Esophagus muscularis mucosa (tissue), 4 donors: ENCODE data around the gene QRFPR. TPM values are rescaled to one million over a fixed set of nuclear protein-coding genes. Genes with fewer than 3 reads are reported as not detected.
"Not testable (repeated sequence)": the region's sequence is repeated elsewhere in the genome, so short reads cannot be mapped to it uniquely, and the experiment has no call there.

Experiments used
- DNase-seq: peaks from one replicate; pipeline ENCODE4 v3.0.0-alpha.2; 2017; ENCODE audit errors: extremely low spot score
- H3K27ac ChIP-seq, 4 donors: fragments of 200-600 bp; sonication (generic); replicated peaks in 1 of 4; 1 replicate in 3 of 4; 2 replicates in 1 of 4; pipeline ENCODE4 v1.5.1; 2016 to 2019; ENCODE audit warnings: mild to moderate bottlenecking in 1 of 4
- H3K27me3 ChIP-seq, 4 donors: fragments of 200-600 bp; sonication (generic); one replicate each; pipeline versions ENCODE4 v1.5.1 to v1.6.0; 2016 to 2019
- H3K36me3 ChIP-seq, 4 donors: fragments of 200-600 bp; sonication (generic); one replicate each; pipeline ENCODE4 v1.5.1; 2016 to 2019
- H3K4me1 ChIP-seq, 4 donors: fragments of 200-600 bp; sonication (generic); one replicate each; pipeline ENCODE4 v1.5.1; 2016 to 2019
- H3K4me3 ChIP-seq, 4 donors: fragments of 200-600 bp; sonication (generic); 1 replicate in 2 of 4; 2 replicates in 2 of 4; pipeline ENCODE4 v1.5.1; 2016 to 2019; ENCODE audit warnings: mild to moderate bottlenecking in 4 of 4, moderate library complexity in 1 of 4
- H3K9me3 ChIP-seq, 4 donors: fragments of 200-600 bp; sonication (generic); 1 replicate in 3 of 4; 2 replicates in 1 of 4; pipeline ENCODE4 v1.5.1; 2016 to 2019
- EP300 ChIP-seq: sonication (generic); formaldehyde crosslinking; IDR thresholded peaks from one replicate; pipeline ENCODE4 v1.6.1; 2017; ENCODE audit warnings: antibody characterized with exemption
- POLR2A ChIP-seq: fragments of 450-650 bp; IDR thresholded peaks from one replicate; pipeline ENCODE4 v1.6.1; 2017; ENCODE audit warnings: antibody characterized with exemption, moderate library complexity, mild to moderate bottlenecking, low read depth
- POLR2AphosphoS5 ChIP-seq, 2 donors: sonication (generic); formaldehyde crosslinking; IDR thresholded peaks; one replicate each; pipeline ENCODE4 v1.6.1; 2017; ENCODE audit warnings: antibody characterized with exemption in 2 of 2
- WGBS: methylation state at CpG from one replicate; pipeline ENCODE4 v1.1.5; 2018; 5-methylcytosine and 5-hydroxymethylcytosine counted together
- intact Hi-C: fragments of 100-400 bp; cut with DNase I; formaldehyde crosslinking; loops from one replicate; pipeline ENCODE4 v1.15.1; 2023
- total RNA-seq, 4 donors: library from RNA; depleted of rRNA; stranded (reverse); fragments of >200 nt; gene quantifications; one replicate each; pipeline versions ENCODE4 v1.1.0 to v1.2.1, GENCODE V29; 2016
- TF ChIP-seq, protein P1 (sequence below), 3 experiments: fragments of 200-600 bp in 2 of 3; fragments of 450-650 bp in 1 of 3; sonication (generic) in 2 of 3; IDR thresholded peaks; one replicate each; pipeline ENCODE4 v1.5.1; 2017 to 2019; ENCODE audit warnings: antibody characterized with exemption in 3 of 3, mild to moderate bottlenecking in 2 of 3, moderate library complexity in 1 of 3

The QRFPR gene
- total RNA-seq, 4 donors from 2014 or later, result 0.26 TPM; not detected in 3

GRCh38 chr4:121316091-121316490 is 64.7 kb downstream of the QRFPR start:
- no peak for DNase-seq
- H3K27ac ChIP-seq, result no peak overlapping the region
- H3K4me1 ChIP-seq, result no peaks in the 10 kb centered on the region
- TF ChIP-seq POLR2AphosphoS5 (IDR thresholded peaks at IDR 0.05), result no peak
- no peak for TF ChIP-seq POLR2A
- TF ChIP-seq EP300, result no peak
- H3K9me3 ChIP-seq, result no peaks in the 10 kb centered on the region
- intact Hi-C loops, result no loop called here
- no peak overlapping the region for H3K4me3 ChIP-seq
- no peaks in the 10 kb centered on the region for H3K36me3 ChIP-seq
- WGBS, result 99% methylated on average over 2 of the region's 2 CpGs
- H3K27me3 ChIP-seq, result no peaks in the 10 kb centered on the region

GRCh38 chr4:121313430-121313829 is 67.4 kb downstream of the QRFPR start:
- H3K36me3 ChIP-seq, H3K9me3 ChIP-seq, H3K4me1 ChIP-seq, H3K27ac ChIP-seq, H3K27me3 ChIP-seq, DNase-seq, H3K4me3 ChIP-seq, intact Hi-C loops: not testable (repeated sequence)
- WGBS, result 84% methylated on average over 2 of the region's 2 CpGs

GRCh38 chr4:121308828-121309227 is 72.0 kb downstream of the QRFPR start:
- no peaks in the 10 kb centered on the region for H3K27me3 ChIP-seq
- no peak overlapping the region for H3K27ac ChIP-seq
- H3K4me3 ChIP-seq, result no peak overlapping the region
- no peaks in the 10 kb centered on the region for H3K9me3 ChIP-seq
- H3K4me1 ChIP-seq, result no peaks in the 10 kb centered on the region
- no peak for DNase-seq
- 79% methylated on average over 7 of the region's 7 CpGs for WGBS
- intact Hi-C loops, result no loop called here
- TF ChIP-seq, protein P1, sequence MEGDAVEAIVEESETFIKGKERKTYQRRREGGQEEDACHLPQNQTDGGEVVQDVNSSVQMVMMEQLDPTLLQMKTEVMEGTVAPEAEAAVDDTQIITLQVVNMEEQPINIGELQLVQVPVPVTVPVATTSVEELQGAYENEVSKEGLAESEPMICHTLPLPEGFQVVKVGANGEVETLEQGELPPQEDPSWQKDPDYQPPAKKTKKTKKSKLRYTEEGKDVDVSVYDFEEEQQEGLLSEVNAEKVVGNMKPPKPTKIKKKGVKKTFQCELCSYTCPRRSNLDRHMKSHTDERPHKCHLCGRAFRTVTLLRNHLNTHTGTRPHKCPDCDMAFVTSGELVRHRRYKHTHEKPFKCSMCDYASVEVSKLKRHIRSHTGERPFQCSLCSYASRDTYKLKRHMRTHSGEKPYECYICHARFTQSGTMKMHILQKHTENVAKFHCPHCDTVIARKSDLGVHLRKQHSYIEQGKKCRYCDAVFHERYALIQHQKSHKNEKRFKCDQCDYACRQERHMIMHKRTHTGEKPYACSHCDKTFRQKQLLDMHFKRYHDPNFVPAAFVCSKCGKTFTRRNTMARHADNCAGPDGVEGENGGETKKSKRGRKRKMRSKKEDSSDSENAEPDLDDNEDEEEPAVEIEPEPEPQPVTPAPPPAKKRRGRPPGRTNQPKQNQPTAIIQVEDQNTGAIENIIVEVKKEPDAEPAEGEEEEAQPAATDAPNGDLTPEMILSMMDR (IDR thresholded peaks at IDR 0.05), result no peak
- TF ChIP-seq POLR2AphosphoS5 (IDR thresholded peaks at IDR 0.05) (no peak), EP300 (no peak), POLR2A (no peak)
- H3K36me3 ChIP-seq, result no peaks in the 10 kb centered on the region

DNA sequence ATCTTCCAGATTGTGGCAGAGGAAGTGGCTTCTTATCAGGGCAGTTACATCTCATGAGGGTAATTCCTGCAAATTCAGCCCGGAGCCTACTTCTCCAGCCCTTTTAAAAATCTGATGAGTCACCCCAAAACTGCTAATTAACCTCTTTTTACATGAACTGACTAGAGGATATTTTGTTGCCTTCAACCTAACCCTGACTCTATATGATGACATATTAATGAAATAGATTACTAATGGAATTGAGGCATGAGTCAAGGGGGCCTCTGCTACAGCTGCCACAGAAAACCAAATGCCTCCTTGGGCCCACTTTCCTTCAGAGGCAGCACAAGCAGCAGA is 72.5 kb downstream of the QRFPR start:
- intact Hi-C loops, result no loop called here
- no peak overlapping the region for H3K27ac ChIP-seq
- TF ChIP-seq, protein P1 (IDR thresholded peaks at IDR 0.05), result no peak
- TF ChIP-seq POLR2AphosphoS5 (IDR thresholded peaks at IDR 0.05) (no peak), EP300 (no peak), POLR2A (no peak)
- no peak for DNase-seq
- H3K4me1 ChIP-seq, result no peaks in the 10 kb centered on the region
- H3K9me3 ChIP-seq, result no peaks in the 10 kb centered on the region
- no peaks in the 10 kb centered on the region for H3K27me3 ChIP-seq
- H3K36me3 ChIP-seq, result no peaks in the 10 kb centered on the region
- no peak overlapping the region for H3K4me3 ChIP-seq
- 67% methylated on average over 1 of the region's 1 CpG for WGBS

DNA sequence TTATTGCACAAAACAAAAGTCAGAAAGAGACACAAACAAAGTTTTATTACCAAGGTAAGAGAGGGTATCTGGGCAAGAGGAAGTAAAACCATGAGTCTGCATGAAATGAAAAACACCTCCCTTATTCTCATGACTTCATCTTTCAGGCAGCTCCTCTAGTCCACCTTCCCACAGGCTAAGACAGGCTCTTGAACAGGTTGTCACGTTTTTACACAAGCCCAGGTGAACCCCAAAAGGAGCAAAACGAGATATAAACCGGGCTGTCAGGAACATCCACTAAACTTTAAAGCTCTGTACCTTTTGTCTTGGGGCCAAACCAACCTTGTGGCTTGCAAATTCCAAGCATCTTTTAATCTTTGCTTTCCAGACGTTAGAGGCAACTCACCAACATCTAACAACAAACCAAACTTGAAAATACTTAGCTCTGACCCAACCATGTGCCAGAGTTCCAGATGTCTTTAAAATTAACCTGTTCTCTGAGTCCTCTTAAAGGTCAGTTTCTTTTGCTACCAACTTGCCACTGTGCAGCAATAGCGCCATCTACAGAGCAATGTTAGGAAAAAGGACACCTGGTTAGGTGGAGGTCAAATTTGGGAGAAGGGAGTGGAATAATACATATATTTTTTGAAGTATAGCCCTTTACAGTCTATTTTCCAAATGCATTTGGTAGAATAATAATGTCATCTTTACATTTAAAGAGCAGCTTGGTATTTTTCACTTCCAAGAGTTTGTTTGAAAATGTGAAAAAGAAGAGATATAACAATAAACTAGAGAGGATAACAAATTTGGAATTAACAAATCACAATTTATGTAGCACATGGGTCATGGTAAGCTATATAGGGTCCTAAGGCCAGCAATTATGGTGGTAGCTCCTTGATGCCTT is 73.1 kb downstream of the QRFPR start:
- no peak overlapping the region for H3K4me3 ChIP-seq
- 32% methylated on average over 5 of the region's 5 CpGs for WGBS
- intact Hi-C loops, result no loop called here
- no peaks in the 10 kb centered on the region for H3K36me3 ChIP-seq
- H3K9me3 ChIP-seq, result no peaks in the 10 kb centered on the region
- TF ChIP-seq, protein P1 (IDR thresholded peaks at IDR 0.05), result peak in 1 of 3 experiments; percentile 6
- TF ChIP-seq EP300, result no peak
- no peaks in the 10 kb centered on the region for H3K4me1 ChIP-seq
- no peak for DNase-seq
- no peak overlapping the region for H3K27ac ChIP-seq
- no peaks in the 10 kb centered on the region for H3K27me3 ChIP-seq

- Histone ChIP-seq H3K36me3 (no peaks in the 10 kb centered on the region), H3K4me3 (no peak overlapping the region), H3K27ac (no peak overlapping the region), H3K4me1 (no peaks in the 10 kb centered on the region), H3K9me3 (no peaks in the 10 kb centered on the region), H3K27me3 (no peaks in the 10 kb centered on the region)
- DNase-seq, result no peak
- no peak for TF ChIP-seq EP300
- no peak for TF ChIP-seq POLR2AphosphoS5 (IDR thresholded peaks at IDR 0.05)
- TF ChIP-seq, protein P1 (IDR thresholded peaks at IDR 0.05), result no peak
- TF ChIP-seq POLR2A, result no peak
- intact Hi-C loops, result no loop called here
- whole genome bisulfite sequencing, result 95% methylated on average over 1 of the region's 1 CpG
These were observed 73.9 kb downstream of the QRFPR start for GRCh38 chr4:121306931-121307330.
